Stimulated activated CD4-positive, alpha-beta T cell treated with anti-CD3 and anti-CD28 coated beads, Interleukin-15, amount 100 ng/mL, for 48 hours (primary cell): ENCODE data around the gene GPSM1.

ENCODE experiments used
- DNase-seq, 2 donors: peaks; one replicate each; pipeline ENCODE4 v3.0.0-alpha.2; 2020; ENCODE audit warnings: low read depth in 2 of 2

Gene GPSM1

GRCh38 chr9:136332482-136332983 is 5.2 kb downstream of the GPSM1 start:
- no peak for DNase-seq

GRCh38 chr9:136333045-136333444 is 5.7 kb downstream of the GPSM1 start:
- no peak for DNase-seq

- DNase-seq, result no peak
Observed at GRCh38 chr9:136333486-136333885, 6.1 kb downstream of the GPSM1 start.

- no peak for DNase-seq
Observed at GRCh38 chr9:136334541-136334940, 7.2 kb downstream of the GPSM1 start.

GRCh38 chr9:136335296-136336155 is 8.2 kb downstream of the GPSM1 start:
- no peak for DNase-seq

GRCh38 chr9:136336156-136336870 is 9.0 kb downstream of the GPSM1 start:
- DNase-seq, result no peak

GRCh38 chr9:136336881-136337280 is 9.5 kb downstream of the GPSM1 start:
- no peak for DNase-seq

GRCh38 chr9:136337416-136338395 is 10.4 kb downstream of the GPSM1 start:
- DNase-seq, result no peak

- DNase-seq, result no peak
Observed at GRCh38 chr9:136338511-136338910, 11.2 kb downstream of the GPSM1 start.

- DNase-seq, result peak in 1 of 2 donors; percentile 24
Observed at GRCh38 chr9:136339173-136339957, 12.0 kb downstream of the GPSM1 start.

GRCh38 chr9:136339958-136340310 is 12.6 kb downstream of the GPSM1 start:
- no peak for DNase-seq

GRCh38 chr9:136340356-136341041 is 13.2 kb downstream of the GPSM1 start:
- DNase-seq, result no peak

- DNase-seq, result no peak
Observed at GRCh38 chr9:136341042-136341655, 13.8 kb downstream of the GPSM1 start.

GRCh38 chr9:136341769-136342168 is 14.4 kb downstream of the GPSM1 start:
- no peak for DNase-seq

- DNase-seq, result peak; percentile 48 to 59
Observed at GRCh38 chr9:136342181-136343120, 15.1 kb downstream of the GPSM1 start.

- no peak for DNase-seq
Observed at GRCh38 chr9:136343121-136343883, 16.0 kb downstream of the GPSM1 start.

- DNase-seq, result no peak
Observed at GRCh38 chr9:136343884-136344269, 16.5 kb downstream of the GPSM1 start.
